HEK293 (cell line): ENCODE results near the gene ABI3BP.

ENCODE experiments used
- CTCF ChIA-PET: fragments of 350-600 bp; formaldehyde crosslinking; extraction: SDS; loops from one replicate; lab custom pipeline; 2021; ENCODE audit warnings: antibody characterized with exemption; lab: Yijun Ruan, JAX
- POLR2A ChIA-PET: fragments of 300-600 bp; formaldehyde crosslinking; extraction: SDS; loops from one replicate; lab custom pipeline; 2020; ENCODE audit warnings: antibody characterized with exemption, inconsistent platforms; lab: Yijun Ruan, JAX
- H3K27ac ChIP-seq: fragments of 200-500 bp; sonication (Bioruptor generic); 2 replicates; pipeline ENCODE4 v1.5.1; 2014; ENCODE audit warnings: low read depth, low read length, control low read depth, inconsistent platforms; ENCODE audit errors: extremely low read depth
- H3K36me3 ChIP-seq, 2 experiments: fragments of 200-500 bp in 1 of 2; sonication (Bioruptor generic) in 1 of 2; 1 replicate in 1 of 2; 2 replicates in 1 of 2; pipeline ENCODE4 v1.5.1; 2014 to 2017; ENCODE audit warnings: inconsistent platforms in 2 of 2, low read length in 2 of 2; ENCODE audit not compliant: control insufficient read depth in 2 of 2, insufficient read depth in 1 of 2
- H3K4me1 ChIP-seq: fragments of 200-500 bp; sonication (Bioruptor generic); 2 replicates; pipeline ENCODE4 v1.5.1; 2014; ENCODE audit warnings: mild to moderate bottlenecking, low read length, inconsistent platforms; ENCODE audit not compliant: control insufficient read depth, insufficient read depth
- H3K4me3 ChIP-seq: 2 replicates; pipeline ENCODE4 v1.5.1; 2011; ENCODE audit warnings: low read depth, mild to moderate bottlenecking, control low read depth, low read length, moderate library complexity
- H3K9me3 ChIP-seq: fragments of 200-500 bp; sonication (Bioruptor generic); 2 replicates; pipeline ENCODE4 v1.5.1; 2014; ENCODE audit warnings: low read depth, low read length, inconsistent platforms; ENCODE audit not compliant: control insufficient read depth, insufficient read depth
- CTCF ChIP-seq: fragments of 450-650 bp; formaldehyde crosslinking; IDR thresholded peaks from 2 replicates; pipeline ENCODE4 v1.5.1; 2016; ENCODE audit warnings: missing biosample characterization, missing genetic modification characterization
- FEZF1 ChIP-seq: fragments of 450-650 bp; formaldehyde crosslinking; IDR thresholded peaks from 2 replicates; pipeline ENCODE4 v1.5.1; 2016; ENCODE audit warnings: missing biosample characterization, missing genetic modification characterization
- KLF8 ChIP-seq: fragments of 450-650 bp; formaldehyde crosslinking; IDR thresholded peaks from 2 replicates; pipeline ENCODE4 v1.5.1; 2016; ENCODE audit warnings: missing biosample characterization, missing genetic modification characterization
- OVOL3 ChIP-seq: fragments of 450-650 bp; formaldehyde crosslinking; IDR thresholded peaks from 2 replicates; pipeline ENCODE4 v1.5.1; 2016; ENCODE audit warnings: missing biosample characterization, missing genetic modification characterization
- PRDM2 ChIP-seq: fragments of 450-650 bp; formaldehyde crosslinking; IDR thresholded peaks from 2 replicates; pipeline ENCODE4 v1.5.1; 2016; ENCODE audit warnings: missing biosample characterization, missing genetic modification characterization, borderline replicate concordance
- PRDM4 ChIP-seq: fragments of 450-650 bp; formaldehyde crosslinking; IDR thresholded peaks from 2 replicates; pipeline ENCODE4 v1.5.1; 2017; ENCODE audit warnings: missing biosample characterization, missing genetic modification characterization
- SP3 ChIP-seq: fragments of 450-650 bp; formaldehyde crosslinking; IDR thresholded peaks from 2 replicates; pipeline ENCODE4 v1.5.1; 2016; ENCODE audit warnings: missing biosample characterization, missing genetic modification characterization
- ZNF16 ChIP-seq: fragments of 450-650 bp; formaldehyde crosslinking; IDR thresholded peaks from 2 replicates; pipeline ENCODE4 v1.5.1; 2016; ENCODE audit warnings: low read depth, missing biosample characterization, missing genetic modification characterization
- ZNF23 ChIP-seq: fragments of 450-650 bp; formaldehyde crosslinking; IDR thresholded peaks from 2 replicates; pipeline ENCODE4 v1.5.1; 2016; ENCODE audit warnings: missing biosample characterization, missing genetic modification characterization, borderline replicate concordance
- ZNF266 ChIP-seq: fragments of 450-650 bp; formaldehyde crosslinking; IDR thresholded peaks from 2 replicates; pipeline ENCODE4 v1.5.1; 2016; ENCODE audit warnings: missing biosample characterization, missing genetic modification characterization, low read depth
- ZNF37A ChIP-seq: fragments of 450-650 bp; IDR thresholded peaks from 2 replicates; pipeline ENCODE4 v1.5.1; 2018; ENCODE audit warnings: missing biosample characterization, missing genetic modification characterization
- ZNF558 ChIP-seq: fragments of 450-650 bp; formaldehyde crosslinking; IDR thresholded peaks from 2 replicates; pipeline ENCODE4 v1.5.1; 2016; ENCODE audit warnings: missing biosample characterization, missing genetic modification characterization
- ZSCAN16 ChIP-seq: fragments of 450-650 bp; formaldehyde crosslinking; IDR thresholded peaks from 2 replicates; pipeline ENCODE4 v1.5.1; 2016; ENCODE audit warnings: missing biosample characterization, missing genetic modification characterization
- ZSCAN23 ChIP-seq: fragments of 450-650 bp; formaldehyde crosslinking; IDR thresholded peaks from 2 replicates; pipeline ENCODE4 v1.5.1; 2016; ENCODE audit warnings: missing biosample characterization, missing genetic modification characterization

ABI3BP gene

GRCh38 chr3:100875239-100875638 lies 118.0 kb downstream of the ABI3BP start:
- Histone ChIP-seq H3K4me1 (no peaks in the 10 kb centered on the region; the same call in 1 of the 2 replicates), H3K27ac (no peak overlapping the region), H3K36me3 (no peaks in the 10 kb centered on the region), H3K9me3 (no peaks in the 10 kb centered on the region), H3K4me3 (no peak overlapping the region)
- ChIA-PET POLR2A (interaction anchor here (0.6 kb wide), 1 partner anchor 161 kb away, joined by 3 read pairs; no protein-coding TSS in a partner anchor), CTCF (interaction anchor here (0.6 to 0.8 kb wide), 3 partner anchors 10 to 104 kb away, joined by 3 read pairs; no protein-coding TSS in a partner anchor)
- no peak for TF ChIP-seq ZSCAN23 (tag by site-specific recombination)
- 0 out of 2 replicates have a peak, but pooled peaks have one; percentile 17 for TF ChIP-seq FEZF1 (tag by site-specific recombination)
- no peak for TF ChIP-seq ZNF266

- H3K36me3 ChIP-seq = no peaks in the 10 kb centered on the region
- no peak overlapping the region for H3K27ac ChIP-seq
- CTCF ChIA-PET = no interaction called here
- no peaks in the 10 kb centered on the region for H3K9me3 ChIP-seq
- no peaks in the 10 kb centered on the region; the same call in 1 of the 2 replicates for H3K4me1 ChIP-seq
- POLR2A ChIA-PET = no interaction called here
- no peak overlapping the region for H3K4me3 ChIP-seq
- TF ChIP-seq ZNF16 (no peak), PRDM4 (tag by site-specific recombination) (no peak), ZNF558 (tag by site-specific recombination) (no peak), PRDM2 (no peak), CTCF (tag by site-specific recombination) (no peak), KLF8 (tag by site-specific recombination) (no peak), ZNF23 (tag by site-specific recombination) (no peak), ZSCAN16 (tag by site-specific recombination) (no peak), ZNF37A (tag by site-specific recombination) (no peak), OVOL3 (no peak), SP3 (tag by site-specific recombination) (no peak)
Observed at GRCh38 chr3:100873611-100874010, 119.6 kb downstream of the ABI3BP start.
